ENCODE measurements around the gene ALDH5A1.

ALDH5A1 gene

GRCh38 chr6:24486065-24486464, 8.7 kb upstream of the ALDH5A1 start:
- Histone ChIP-seq H3K9ac (ENCODE audit: low read length) (no peak overlapping the region), H3K79me2 (ENCODE audit: insufficient read depth, low read length) (no peaks in the 10 kb centered on the region), H3K27ac (ENCODE audit: low read depth, low read length) (no peak overlapping the region), H3K36me3 (ENCODE audit: low read length) (no peaks in the 10 kb centered on the region), H3F3A (ENCODE audit: insufficient read depth) (no peaks in the 10 kb centered on the region), H3K4me3 (ENCODE audit: insufficient read depth, low read length, poor library complexity, severe bottlenecking) (no peak overlapping the region), H2AFZ (ENCODE audit: low read depth, low read length, severe bottlenecking) (no peak overlapping the region), H4K20me1 (ENCODE audit: low read depth, low read length) (no peaks in the 10 kb centered on the region), H3K4me2 (ENCODE audit: low read depth, low read length, poor library complexity, severe bottlenecking) (no peak overlapping the region), H3K27me3 (ENCODE audit: low read length) (no peaks in the 10 kb centered on the region), H3K9me2 (replicated peaks; ENCODE audit: insufficient read depth, low read length) (no peaks in the 10 kb centered on the region), H3K9me3 (ENCODE audit: insufficient read depth, low read length) (no peaks in the 10 kb centered on the region)
- no peak for TF ChIP-seq EZH2phosphoT487 (conservative IDR thresholded peaks at IDR 0.05; ENCODE audit: low read length)
- TF ChIP-seq, protein P1, sequence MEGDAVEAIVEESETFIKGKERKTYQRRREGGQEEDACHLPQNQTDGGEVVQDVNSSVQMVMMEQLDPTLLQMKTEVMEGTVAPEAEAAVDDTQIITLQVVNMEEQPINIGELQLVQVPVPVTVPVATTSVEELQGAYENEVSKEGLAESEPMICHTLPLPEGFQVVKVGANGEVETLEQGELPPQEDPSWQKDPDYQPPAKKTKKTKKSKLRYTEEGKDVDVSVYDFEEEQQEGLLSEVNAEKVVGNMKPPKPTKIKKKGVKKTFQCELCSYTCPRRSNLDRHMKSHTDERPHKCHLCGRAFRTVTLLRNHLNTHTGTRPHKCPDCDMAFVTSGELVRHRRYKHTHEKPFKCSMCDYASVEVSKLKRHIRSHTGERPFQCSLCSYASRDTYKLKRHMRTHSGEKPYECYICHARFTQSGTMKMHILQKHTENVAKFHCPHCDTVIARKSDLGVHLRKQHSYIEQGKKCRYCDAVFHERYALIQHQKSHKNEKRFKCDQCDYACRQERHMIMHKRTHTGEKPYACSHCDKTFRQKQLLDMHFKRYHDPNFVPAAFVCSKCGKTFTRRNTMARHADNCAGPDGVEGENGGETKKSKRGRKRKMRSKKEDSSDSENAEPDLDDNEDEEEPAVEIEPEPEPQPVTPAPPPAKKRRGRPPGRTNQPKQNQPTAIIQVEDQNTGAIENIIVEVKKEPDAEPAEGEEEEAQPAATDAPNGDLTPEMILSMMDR (IDR thresholded peaks at IDR 0.05; ENCODE audit: insufficient read depth, low read length, poor library complexity, severe bottlenecking) = no peak

DNA sequence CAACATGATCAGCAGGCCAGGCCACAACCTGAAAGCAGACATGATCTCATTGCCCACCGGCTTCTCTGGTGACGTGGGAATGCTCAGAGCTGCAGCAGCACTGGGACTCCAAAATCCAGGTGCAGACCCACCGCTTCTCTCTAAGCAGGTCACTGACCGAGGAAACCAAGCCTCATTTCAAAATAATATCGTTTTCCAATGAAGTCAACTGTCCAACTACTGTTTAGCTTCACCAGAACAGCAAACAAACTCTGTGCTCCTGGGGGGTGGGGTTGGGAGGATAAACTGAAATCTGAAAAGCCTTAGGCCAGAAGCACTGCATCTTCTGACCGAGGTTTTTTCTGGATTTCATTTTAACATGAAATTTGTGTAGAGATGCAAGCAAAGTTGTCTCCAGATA, 5.3 kb upstream of the ALDH5A1 start, which contains the start of gene GPLD1:
Gene GPLD1, minus strand, starts transcription at position 109 of the 400 bp plus-strand sequence. Its CDS starts 67 bp downstream, at position 42.
- Histone ChIP-seq H3K9ac (ENCODE audit: low read length) (no peak within 1 kb of the TSS), H3K4me3 (ENCODE audit: insufficient read depth, low read length, poor library complexity, severe bottlenecking) (no peak within 1 kb of the TSS), H3K36me3 (ENCODE audit: low read length) (no peaks in the 10 kb centered on the region), H3F3A (ENCODE audit: insufficient read depth) (peaks cover 16% of the 10 kb centered on the region; the same call in 1 of the 2 replicates), H2AFZ (ENCODE audit: low read depth, low read length, severe bottlenecking) (no peak within 1 kb of the TSS), H3K27ac (ENCODE audit: low read depth, low read length) (no peak within 1 kb of the TSS), H3K79me2 (ENCODE audit: insufficient read depth, low read length) (peaks cover 10% of the 10 kb centered on the region), H3K9me2 (replicated peaks; ENCODE audit: insufficient read depth, low read length) (no peaks in the 10 kb centered on the region), H3K9me3 (ENCODE audit: insufficient read depth, low read length) (no peaks in the 10 kb centered on the region), H3K27me3 (ENCODE audit: low read length) (no peaks in the 10 kb centered on the region), H3K4me2 (ENCODE audit: low read depth, low read length, poor library complexity, severe bottlenecking) (no peak within 1 kb of the TSS), H4K20me1 (ENCODE audit: low read depth, low read length) (no peaks in the 10 kb centered on the region)
- TF ChIP-seq, protein P1 (IDR thresholded peaks at IDR 0.05; ENCODE audit: insufficient read depth, low read length, poor library complexity, severe bottlenecking) = no peak
- no peak for TF ChIP-seq EZH2phosphoT487 (conservative IDR thresholded peaks at IDR 0.05; ENCODE audit: low read length)

DNA sequence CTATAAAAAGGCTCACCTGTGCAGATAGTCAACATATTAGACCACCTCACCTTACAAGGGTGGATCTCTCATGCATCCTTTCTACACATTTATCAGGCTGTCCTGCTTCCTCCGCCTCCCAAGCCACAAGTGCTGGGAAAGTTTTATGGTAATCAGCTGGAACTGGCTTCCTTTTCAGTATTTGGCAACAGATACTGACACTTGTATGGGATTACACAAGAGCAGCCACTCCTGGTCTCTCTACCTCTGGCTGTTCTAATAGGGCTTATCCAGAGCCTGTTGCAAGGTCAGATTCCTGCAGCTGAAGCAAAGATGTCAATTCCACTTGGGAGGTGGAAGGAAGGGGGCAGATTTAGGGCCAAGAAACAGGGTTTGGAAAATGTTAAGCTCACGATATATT, 4.9 kb upstream of the ALDH5A1 start:
- no peaks in the 10 kb centered on the region for H3K9me3 ChIP-seq (ENCODE audit: insufficient read depth, low read length)
- H3K79me2 ChIP-seq (ENCODE audit: insufficient read depth, low read length) = peaks cover 11% of the 10 kb centered on the region
- no peaks in the 10 kb centered on the region for H3K27me3 ChIP-seq (ENCODE audit: low read length)
- no peaks in the 10 kb centered on the region for H3K9me2 ChIP-seq (replicated peaks; ENCODE audit: insufficient read depth, low read length)
- no peak overlapping the region for H3K4me3 ChIP-seq (ENCODE audit: insufficient read depth, low read length, poor library complexity, severe bottlenecking)
- no peak overlapping the region for H2AFZ ChIP-seq (ENCODE audit: low read depth, low read length, severe bottlenecking)
- peaks cover 16% of the 10 kb centered on the region; the same call in 1 of the 2 replicates for H3F3A ChIP-seq (ENCODE audit: insufficient read depth)
- H3K36me3 ChIP-seq (ENCODE audit: low read length) = no peaks in the 10 kb centered on the region
- no peak for TF ChIP-seq EZH2phosphoT487 (conservative IDR thresholded peaks at IDR 0.05; ENCODE audit: low read length)
- TF ChIP-seq, protein P1 (IDR thresholded peaks at IDR 0.05; ENCODE audit: insufficient read depth, low read length, poor library complexity, severe bottlenecking) = no peak
- no peak overlapping the region for H3K4me2 ChIP-seq (ENCODE audit: low read depth, low read length, poor library complexity, severe bottlenecking)
- no peak overlapping the region for H3K9ac ChIP-seq (ENCODE audit: low read length)
- H3K27ac ChIP-seq (ENCODE audit: low read depth, low read length) = no peak overlapping the region
- no peaks in the 10 kb centered on the region for H4K20me1 ChIP-seq (ENCODE audit: low read depth, low read length)
